GM23338 (cell line): ENCODE measurements around the gene TNPO3.

Source experiments
- CREB1 ChIP-seq: fragments of 250-450 bp; sonication (Bioruptor Pico); IDR thresholded peaks from 2 replicates; pipeline ENCODE4 v1.5.0; 2020; ENCODE audit warnings: low read depth, mild to moderate bottlenecking, moderate library complexity
- CTCF ChIP-seq, 2 experiments: fragments of 200-600 bp in 1 of 2; sonication (generic) in 1 of 2; conservative IDR thresholded peaks; 2 replicates each; pipeline versions ENCODE4 v1.5.1 to v1.6.1; 2016 to 2017; ENCODE audit warnings: antibody characterized with exemption in 2 of 2, low read depth in 2 of 2, mild to moderate bottlenecking in 2 of 2, moderate library complexity in 1 of 2
- ETS1 ChIP-seq: IDR thresholded peaks from 2 replicates; pipeline ENCODE4 v1.6.1; 2016; ENCODE audit warnings: antibody characterized with exemption
- EZH2 ChIP-seq: fragments of 200-600 bp; sonication (generic); IDR thresholded peaks from one replicate; pipeline ENCODE4 v1.8.0; 2017; ENCODE audit warnings: antibody characterized with exemption, mild to moderate bottlenecking, low read depth; ENCODE audit not compliant: unreplicated experiment
- EZH2phosphoT487 ChIP-seq: fragments of 200-600 bp; sonication (generic); IDR thresholded peaks from one replicate; pipeline ENCODE4 v1.8.1; 2018; ENCODE audit warnings: antibody characterized with exemption; ENCODE audit not compliant: unreplicated experiment
- POLR2AphosphoS5 ChIP-seq: IDR thresholded peaks from 2 replicates; pipeline ENCODE4 v1.6.1; 2016; ENCODE audit warnings: antibody characterized with exemption, low read depth
- REST ChIP-seq: IDR thresholded peaks from one replicate; pipeline ENCODE4 v1.6.1; 2018; ENCODE audit warnings: antibody characterized with exemption; ENCODE audit not compliant: unreplicated experiment

DNA sequence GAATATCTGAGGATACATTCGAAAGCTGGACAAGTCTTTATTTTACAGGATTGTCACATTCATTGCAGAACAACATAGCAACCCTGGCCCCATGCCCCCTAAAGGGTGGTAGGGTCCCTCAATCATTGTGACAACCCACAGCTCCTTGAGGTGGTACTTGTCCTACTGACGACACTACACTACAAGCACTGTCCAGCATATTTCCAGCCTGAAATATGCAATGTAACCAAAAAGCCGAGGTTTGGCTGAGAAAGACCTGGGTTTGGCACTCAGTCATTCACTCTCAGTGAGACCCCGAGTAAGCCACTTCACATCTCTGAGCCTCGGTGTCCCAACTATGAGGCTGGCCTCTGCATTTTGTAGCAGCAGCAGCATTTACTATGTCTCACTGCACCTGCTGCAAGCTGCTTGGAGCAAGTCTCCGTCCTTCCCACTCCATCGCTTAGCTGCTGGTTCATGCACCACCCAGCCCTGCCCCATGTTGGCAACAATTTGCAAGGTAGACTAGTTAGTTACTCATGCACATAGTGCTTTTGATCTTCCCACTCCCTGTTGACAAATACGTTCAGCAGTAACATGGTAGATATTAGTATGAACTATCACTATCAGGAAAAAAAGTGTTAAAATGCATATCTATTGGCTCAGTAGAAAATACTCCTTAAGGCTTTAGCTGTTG is 43.6 kb upstream of the TNPO3 start:
- TF ChIP-seq CTCF (conservative IDR thresholded peaks at IDR 0.05; ENCODE audit: low read depth in 2 of 2) = 0 out of 4 replicates have a peak, but pooled peaks of 1 of the 2 experiments have one; percentile 1
- TF ChIP-seq EZH2 = no peak
- TF ChIP-seq EZH2phosphoT487 = no peak
- TF ChIP-seq POLR2AphosphoS5 = no peak
- TF ChIP-seq REST = no peak
- TF ChIP-seq CREB1 (CRISPR knock-in tag) = no peak
- TF ChIP-seq ETS1 = no peak
